RWPE2 (cell line): Measurements from ENCODE around the gene VAPA.

Experiments
- ATAC-seq: fragments of 200-7000 bp; cut with Tn5 transposase; 3 replicates; pipeline ENCODE4 v1.9.1; 2021; ENCODE audit warnings: low read depth
- DNase-seq: peaks from one replicate; pipeline ENCODE4 v3.0.0-alpha.2; 2020; ENCODE audit warnings: low spot score
- H3K27ac ChIP-seq: fragments of 450-650 bp; 2 replicates; pipeline ENCODE4 v1.5.1; 2017; ENCODE audit warnings: mild to moderate bottlenecking; ENCODE audit not compliant: poor library complexity, severe bottlenecking
- H3K27me3 ChIP-seq: fragments of 250-450 bp; sonication (Bioruptor Pico); 2 replicates; pipeline ENCODE4 v1.5.1; 2021; ENCODE audit warnings: mild to moderate bottlenecking, moderate library complexity; ENCODE audit not compliant: insufficient read depth, poor library complexity, severe bottlenecking
- H3K36me3 ChIP-seq: fragments of 250-450 bp; sonication (Bioruptor Pico); 2 replicates; pipeline ENCODE4 v1.5.1; 2020; ENCODE audit warnings: low read depth, mild to moderate bottlenecking, moderate library complexity
- H3K4me1 ChIP-seq: fragments of 250-450 bp; sonication (Bioruptor Pico); 2 replicates; pipeline ENCODE4 v1.5.1; 2021; ENCODE audit warnings: mild to moderate bottlenecking, moderate library complexity; ENCODE audit not compliant: insufficient read depth, poor library complexity, severe bottlenecking
- H3K4me3 ChIP-seq: fragments of 250-450 bp; sonication (Bioruptor Pico); 2 replicates; pipeline ENCODE4 v1.5.1; 2021; ENCODE audit warnings: mild to moderate bottlenecking, moderate library complexity; ENCODE audit not compliant: severe bottlenecking
- H3K9me3 ChIP-seq: fragments of 250-450 bp; sonication (Bioruptor Pico); 2 replicates; pipeline ENCODE4 v1.5.1; 2021; ENCODE audit warnings: mild to moderate bottlenecking, moderate library complexity; ENCODE audit not compliant: severe bottlenecking
- TF ChIP-seq, protein P1 (sequence below): fragments of 450-650 bp; IDR thresholded peaks from one replicate; pipeline ENCODE4 v1.5.1; 2017; ENCODE audit warnings: mild to moderate bottlenecking, moderate library complexity; ENCODE audit not compliant: poor library complexity, severe bottlenecking

VAPA gene

DNA sequence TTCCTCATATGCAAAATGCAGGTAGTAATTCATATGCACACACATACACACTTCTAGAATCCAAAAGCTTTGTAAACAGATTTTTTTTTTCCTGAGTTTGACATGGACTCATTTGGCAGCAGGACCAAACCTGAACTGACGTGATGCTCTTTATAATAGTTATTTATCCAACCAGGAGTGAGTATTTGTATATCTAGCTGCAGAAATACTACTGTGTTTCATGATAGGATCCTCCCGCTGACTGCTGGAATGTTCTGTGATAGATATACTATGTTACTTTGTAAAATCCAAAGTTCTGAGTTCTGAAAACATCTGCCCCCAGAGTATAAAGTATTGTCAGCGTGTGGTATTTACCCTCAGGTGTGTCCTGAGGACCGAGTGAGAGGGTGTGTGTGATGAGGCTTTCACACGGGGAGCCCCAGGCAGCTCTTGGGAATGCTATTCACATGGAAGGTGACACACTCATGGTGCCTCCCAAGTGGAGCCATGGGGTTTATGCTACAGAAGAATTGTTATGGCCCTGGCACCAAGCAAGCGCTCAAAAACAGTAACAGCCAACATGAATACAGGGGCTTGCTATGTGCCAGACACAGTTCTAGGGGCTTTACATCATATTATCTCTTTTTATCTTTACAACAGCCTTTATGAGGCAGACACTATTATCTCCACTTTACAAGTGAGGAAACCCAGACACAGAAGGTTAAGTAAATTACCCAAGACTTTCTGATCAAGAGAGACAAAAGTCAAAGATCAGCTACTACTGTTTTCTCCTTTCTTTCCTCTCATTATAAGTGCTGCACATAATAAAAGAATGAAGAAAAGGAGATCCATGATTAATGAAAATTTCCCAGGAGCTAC, 44.7 kb upstream of the VAPA start:
- H3K4me1 ChIP-seq: peaks cover 26% of the 10 kb centered on the region
- no peaks in the 10 kb centered on the region for H3K27me3 ChIP-seq
- H3K9me3 ChIP-seq: no peaks in the 10 kb centered on the region
- no peak overlapping the region for H3K4me3 ChIP-seq
- H3K36me3 ChIP-seq: no peaks in the 10 kb centered on the region
- TF ChIP-seq, protein P1, sequence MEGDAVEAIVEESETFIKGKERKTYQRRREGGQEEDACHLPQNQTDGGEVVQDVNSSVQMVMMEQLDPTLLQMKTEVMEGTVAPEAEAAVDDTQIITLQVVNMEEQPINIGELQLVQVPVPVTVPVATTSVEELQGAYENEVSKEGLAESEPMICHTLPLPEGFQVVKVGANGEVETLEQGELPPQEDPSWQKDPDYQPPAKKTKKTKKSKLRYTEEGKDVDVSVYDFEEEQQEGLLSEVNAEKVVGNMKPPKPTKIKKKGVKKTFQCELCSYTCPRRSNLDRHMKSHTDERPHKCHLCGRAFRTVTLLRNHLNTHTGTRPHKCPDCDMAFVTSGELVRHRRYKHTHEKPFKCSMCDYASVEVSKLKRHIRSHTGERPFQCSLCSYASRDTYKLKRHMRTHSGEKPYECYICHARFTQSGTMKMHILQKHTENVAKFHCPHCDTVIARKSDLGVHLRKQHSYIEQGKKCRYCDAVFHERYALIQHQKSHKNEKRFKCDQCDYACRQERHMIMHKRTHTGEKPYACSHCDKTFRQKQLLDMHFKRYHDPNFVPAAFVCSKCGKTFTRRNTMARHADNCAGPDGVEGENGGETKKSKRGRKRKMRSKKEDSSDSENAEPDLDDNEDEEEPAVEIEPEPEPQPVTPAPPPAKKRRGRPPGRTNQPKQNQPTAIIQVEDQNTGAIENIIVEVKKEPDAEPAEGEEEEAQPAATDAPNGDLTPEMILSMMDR: no peak
- no peak for DNase-seq
- ATAC-seq: no peak
- H3K27ac ChIP-seq: peak overlapping the region; percentile 60

GRCh38 chr18:9869715-9870430, 43.9 kb upstream of the VAPA start:
- DNase-seq (no peak), ATAC-seq (peak; percentile 56)
- H3K27me3 ChIP-seq: no peaks in the 10 kb centered on the region
- H3K9me3 ChIP-seq: no peaks in the 10 kb centered on the region
- peak overlapping the region; percentile 60 for H3K27ac ChIP-seq
- H3K36me3 ChIP-seq: no peaks in the 10 kb centered on the region
- H3K4me3 ChIP-seq: no peak overlapping the region
- TF ChIP-seq, protein P1: no peak
- H3K4me1 ChIP-seq: peaks cover 34% of the 10 kb centered on the region

- ATAC-seq (no peak), DNase-seq (no peak)
Measured at GRCh38 chr18:9870431-9871008, 43.3 kb upstream of the VAPA start.

DNA sequence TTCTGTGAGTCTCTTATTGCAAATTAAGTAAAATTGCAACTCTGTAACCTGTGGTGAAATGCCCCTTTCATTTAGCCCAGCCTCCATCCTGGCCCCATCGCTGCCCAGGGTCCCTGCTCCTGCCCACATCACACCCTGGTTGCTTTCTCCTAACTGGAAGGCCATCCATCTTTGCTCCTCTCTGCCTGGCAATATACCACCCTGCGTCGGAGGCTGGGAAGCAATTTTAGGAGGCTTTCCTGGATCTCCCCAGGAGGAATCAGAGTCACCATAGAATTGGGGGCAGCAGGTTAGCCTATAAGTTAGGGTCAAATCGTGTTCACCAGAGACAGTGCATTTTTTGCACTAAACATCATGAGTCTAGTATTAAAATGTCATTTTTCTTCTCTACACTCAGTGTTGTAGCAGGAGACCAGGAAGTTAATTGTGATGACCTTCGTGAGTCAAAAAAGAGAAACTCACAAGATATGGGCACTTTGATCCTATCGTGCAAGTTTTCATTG, 42.5 kb upstream of the VAPA start:
- ATAC-seq (no peak), DNase-seq (no peak)
- Histone ChIP-seq H3K4me3 (no peak overlapping the region), H3K27ac (no peak overlapping the region), H3K9me3 (no peaks in the 10 kb centered on the region), H3K36me3 (no peaks in the 10 kb centered on the region), H3K4me1 (peaks cover 39% of the 10 kb centered on the region), H3K27me3 (no peaks in the 10 kb centered on the region)
- TF ChIP-seq, protein P1: no peak

More at GRCh38 chr18:9870431-9871008, 43.3 kb upstream of the VAPA start:
- Histone ChIP-seq H3K27me3 (no peaks in the 10 kb centered on the region), H3K4me3 (no peak overlapping the region), H3K4me1 (peaks cover 39% of the 10 kb centered on the region), H3K9me3 (no peaks in the 10 kb centered on the region), H3K27ac (peak overlapping the region; percentile 60), H3K36me3 (no peaks in the 10 kb centered on the region)
- TF ChIP-seq, protein P1: no peak
